Transverse colon (tissue), 4 donors: ENCODE measurements around the gene DOCK1.

Source experiments
- CTCF ChIP-seq, 5 experiments: fragments of 200-600 bp in 3 of 5; fragments of 450-650 bp in 2 of 5; sonication (generic) in 3 of 5; IDR thresholded peaks; 1 replicate in 2 of 5; 2 replicates in 3 of 5; pipeline ENCODE4 v1.5.1; 2016 to 2017; ENCODE audit warnings: antibody characterized with exemption in 5 of 5, inconsistent platforms in 3 of 5, mild to moderate bottlenecking in 2 of 5, moderate library complexity in 1 of 5
- EP300 ChIP-seq: sonication (generic); formaldehyde crosslinking; IDR thresholded peaks from one replicate; pipeline ENCODE4 v1.6.1; 2017; ENCODE audit warnings: antibody characterized with exemption, low read depth
- POLR2AphosphoS5 ChIP-seq, 3 donors: sonication (generic); formaldehyde crosslinking; IDR thresholded peaks; one replicate each; pipeline ENCODE4 v1.6.1; 2016; ENCODE audit warnings: antibody characterized with exemption in 3 of 3

- no peak for TF ChIP-seq EP300
- no peak for TF ChIP-seq CTCF (IDR thresholded peaks at IDR 0.05)
- TF ChIP-seq POLR2AphosphoS5 (IDR thresholded peaks at IDR 0.05), result no peak
These were observed 536.4 kb downstream of the DOCK1 start for GRCh38 chr10:127441350-127442219.
